OCI-LY7 (cell line): ENCODE results near the gene PTPN9. TPM values are rescaled to one million over a fixed set of nuclear protein-coding genes. Genes with fewer than 3 reads are reported as not detected.

Experiments used
- BruUV-seq: library from RNA; stranded (reverse); fragments of 400-500 nt; replicated peaks from 2 replicates; lab custom pipeline; 2021; lab: Mats Ljungman, UMichigan
- CTCF ChIA-PET: fragments of 300-600 bp; sonication (Branson Sonifier 250); formaldehyde crosslinking; loops from one replicate; lab custom pipeline; 2022; ENCODE audit warnings: antibody characterized with exemption; ENCODE audit not compliant: unreplicated experiment; lab: Charles Lee
- POLR2A ChIA-PET: fragments of 300-600 bp; sonication (Branson Sonifier 250); formaldehyde crosslinking; loops from one replicate; lab custom pipeline; 2022; ENCODE audit warnings: antibody characterized with exemption; lab: Charles Lee
- DNase-seq: peaks from one replicate; pipeline ENCODE4 v3.0.0-alpha.2; 2015; ENCODE audit warnings: low spot score
- H2AFZ ChIP-seq: fragments of 200-600 bp; sonication (generic), shearing (Covaris generic); 2 replicates; pipeline ENCODE4 v1.6.1; 2014; ENCODE audit warnings: mild to moderate bottlenecking, antibody characterized with exemption, low read length, moderate library complexity
- H3K27ac ChIP-seq: fragments of 200-600 bp; sonication (generic); 2 replicates; pipeline ENCODE4 v1.5.1; 2014; ENCODE audit warnings: mixed run types, low read depth, mild to moderate bottlenecking, moderate library complexity, low read length, inconsistent platforms; ENCODE audit not compliant: poor library complexity, severe bottlenecking
- H3K36me3 ChIP-seq: fragments of 200-600 bp; sonication (generic); 2 replicates; pipeline ENCODE4 v1.6.1; 2014; ENCODE audit warnings: mild to moderate bottlenecking, antibody characterized with exemption, low read length, moderate library complexity, mixed read lengths; ENCODE audit not compliant: insufficient read depth
- H3K4me1 ChIP-seq: fragments of 200-600 bp; sonication (generic); 2 replicates; pipeline ENCODE4 v1.5.1; 2014; ENCODE audit warnings: mild to moderate bottlenecking, low read length; ENCODE audit not compliant: insufficient read depth, poor library complexity, severe bottlenecking
- H3K4me2 ChIP-seq: fragments of 200-600 bp; sonication (generic); 2 replicates; pipeline ENCODE4 v1.6.1; 2014; ENCODE audit warnings: mild to moderate bottlenecking, low read length
- H3K4me3 ChIP-seq: fragments of 200-600 bp; sonication (generic); 2 replicates; pipeline ENCODE4 v1.5.1; 2014; ENCODE audit warnings: mild to moderate bottlenecking, low read depth, low read length; ENCODE audit not compliant: poor library complexity, severe bottlenecking
- H3K79me2 ChIP-seq: fragments of 200-600 bp; sonication (generic); 2 replicates; pipeline ENCODE4 v1.6.1; 2016; ENCODE audit warnings: low read depth, mild to moderate bottlenecking, low read length, moderate library complexity, mixed read lengths; ENCODE audit not compliant: insufficient read depth
- H3K9me2 ChIP-seq: fragments of 200-600 bp; sonication (generic); 2 replicates; pipeline ENCODE4 v1.6.1; 2016; ENCODE audit warnings: mild to moderate bottlenecking, low read length, mixed read lengths; ENCODE audit not compliant: insufficient read depth
- H3K9me3 ChIP-seq: fragments of 200-600 bp; sonication (generic); 2 replicates; pipeline ENCODE4 v1.6.1; 2014; ENCODE audit warnings: mild to moderate bottlenecking, mixed run types, low read length, mixed read lengths
- H4K20me1 ChIP-seq: fragments of 200-600 bp; sonication (generic); 2 replicates; pipeline ENCODE4 v1.6.1; 2014; ENCODE audit warnings: mild to moderate bottlenecking, antibody characterized with exemption, low read length, moderate library complexity, mixed read lengths; ENCODE audit not compliant: insufficient read depth
- EZH2phosphoT487 ChIP-seq: fragments of 200-600 bp; sonication (generic); IDR thresholded peaks from 2 replicates; pipeline ENCODE4 v1.6.1; 2018; ENCODE audit warnings: low read depth, borderline replicate concordance, mild to moderate bottlenecking, mixed run types, antibody characterized with exemption, low read length, moderate library complexity, mixed read lengths
- intact Hi-C: fragments of 100-400 bp; cut with micrococcal nuclease; formaldehyde crosslinking; loops from one replicate; pipeline ENCODE4 v1.10.0; 2022; ENCODE audit not compliant: unreplicated experiment
- total RNA-seq, 2 experiments: library from RNA; depleted of rRNA in 1 of 2; stranded (reverse); fragments of >200 nt in 1 of 2; shearing (Covaris generic) in 1 of 2; gene quantifications; 2 replicates each; pipeline ENCODE4 v1.2.3, GENCODE V29; 2014 to 2022
- TF ChIP-seq, protein P1 (sequence below): fragments of 200-600 bp; sonication (generic); conservative IDR thresholded peaks from 2 replicates; pipeline ENCODE4 v1.5.1; 2014; ENCODE audit warnings: mild to moderate bottlenecking, antibody characterized with exemption, low read length, moderate library complexity, mixed read lengths

PTPN9 gene
- total RNA-seq, 2 experiments from 2014 or later = 16.5 to 38.5 TPM

DNA sequence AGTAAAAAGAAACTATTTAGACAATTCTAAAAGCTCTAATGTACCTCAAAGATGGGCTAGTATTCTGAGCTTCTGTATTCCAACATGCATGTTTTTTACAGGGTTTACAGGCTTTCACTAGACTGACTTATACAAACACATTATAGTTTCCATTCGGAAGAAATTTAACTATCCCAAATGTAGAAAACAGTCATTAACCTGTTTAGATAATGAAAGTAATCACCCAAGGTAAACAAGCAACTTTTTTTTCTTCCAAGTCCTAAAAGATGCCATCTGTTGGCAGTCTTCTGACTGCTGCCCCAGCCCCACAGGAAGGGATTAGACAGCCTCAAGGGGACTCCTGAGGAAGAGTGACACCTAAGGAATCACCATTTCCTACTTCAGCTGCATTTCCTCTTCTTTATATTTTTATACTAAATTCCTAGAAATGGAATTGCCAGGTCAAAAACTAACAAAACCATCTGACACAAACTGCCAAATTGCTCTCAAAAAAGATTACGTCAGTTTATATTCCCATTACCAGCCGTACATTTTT is 153.1 kb downstream of the PTPN9 start:
- Histone ChIP-seq H3K9me2 (no peaks in the 10 kb centered on the region), H4K20me1 (0 out of 2 replicates have a peak, but pooled peaks cover 7% of the 10 kb centered on the region), H3K4me2 (no peak overlapping the region), H3K79me2 (peaks cover 19% of the 10 kb centered on the region), H3K4me1 (no peaks in the 10 kb centered on the region), H2AFZ (no peak overlapping the region), H3K9me3 (no peaks in the 10 kb centered on the region), H3K4me3 (no peak overlapping the region), H3K27ac (no peak overlapping the region), H3K36me3 (peaks cover 86% of the 10 kb centered on the region)
- POLR2A ChIA-PET = no interaction called here
- TF ChIP-seq EZH2phosphoT487 = no peak
- TF ChIP-seq, protein P1, sequence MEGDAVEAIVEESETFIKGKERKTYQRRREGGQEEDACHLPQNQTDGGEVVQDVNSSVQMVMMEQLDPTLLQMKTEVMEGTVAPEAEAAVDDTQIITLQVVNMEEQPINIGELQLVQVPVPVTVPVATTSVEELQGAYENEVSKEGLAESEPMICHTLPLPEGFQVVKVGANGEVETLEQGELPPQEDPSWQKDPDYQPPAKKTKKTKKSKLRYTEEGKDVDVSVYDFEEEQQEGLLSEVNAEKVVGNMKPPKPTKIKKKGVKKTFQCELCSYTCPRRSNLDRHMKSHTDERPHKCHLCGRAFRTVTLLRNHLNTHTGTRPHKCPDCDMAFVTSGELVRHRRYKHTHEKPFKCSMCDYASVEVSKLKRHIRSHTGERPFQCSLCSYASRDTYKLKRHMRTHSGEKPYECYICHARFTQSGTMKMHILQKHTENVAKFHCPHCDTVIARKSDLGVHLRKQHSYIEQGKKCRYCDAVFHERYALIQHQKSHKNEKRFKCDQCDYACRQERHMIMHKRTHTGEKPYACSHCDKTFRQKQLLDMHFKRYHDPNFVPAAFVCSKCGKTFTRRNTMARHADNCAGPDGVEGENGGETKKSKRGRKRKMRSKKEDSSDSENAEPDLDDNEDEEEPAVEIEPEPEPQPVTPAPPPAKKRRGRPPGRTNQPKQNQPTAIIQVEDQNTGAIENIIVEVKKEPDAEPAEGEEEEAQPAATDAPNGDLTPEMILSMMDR = no peak
- TSS peak; percentile 2 for BruUV-seq
- no peak for DNase-seq
- intact Hi-C loops = no loop called here
- CTCF ChIA-PET = no interaction called here

DNA sequence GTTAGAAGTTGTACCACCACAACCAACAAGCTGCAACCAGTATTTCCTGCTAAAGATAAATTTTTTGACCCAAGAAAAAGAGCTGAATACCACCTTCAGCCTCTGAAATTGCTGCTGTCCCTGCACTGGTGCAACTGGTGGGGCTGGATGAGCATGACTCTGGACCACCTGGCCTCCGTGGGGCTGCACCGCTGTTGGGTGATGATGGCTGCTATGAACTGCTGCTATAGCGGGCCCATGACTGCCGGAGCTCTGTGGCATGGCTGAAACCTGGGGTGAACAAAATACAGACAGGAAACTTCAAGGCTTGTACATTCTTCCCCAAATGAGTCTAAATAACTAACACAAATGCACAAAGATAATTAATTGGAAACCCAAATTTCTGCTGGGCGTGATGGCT is 156.6 kb downstream of the PTPN9 start:
- Histone ChIP-seq H3K79me2 (peaks cover 7% of the 10 kb centered on the region; the same call in 1 of the 2 replicates), H3K4me1 (no peaks in the 10 kb centered on the region), H3K4me2 (no peak overlapping the region), H3K36me3 (peaks cover 89% of the 10 kb centered on the region), H3K9me3 (no peaks in the 10 kb centered on the region), H2AFZ (no peak overlapping the region), H3K4me3 (no peak overlapping the region), H4K20me1 (no peaks in the 10 kb centered on the region), H3K9me2 (no peaks in the 10 kb centered on the region), H3K27ac (no peak overlapping the region)
- intact Hi-C loops = no loop called here
- no peak for TF ChIP-seq EZH2phosphoT487
- TF ChIP-seq, protein P1 = no peak
- no TSS peak for BruUV-seq
- POLR2A ChIA-PET = interaction anchor here (0.6 to 1.3 kb wide), 2 partner anchors 9 to 21 kb away, joined by 3 to 6 read pairs; no protein-coding TSS in a partner anchor
- DNase-seq = no peak
- CTCF ChIA-PET = no interaction called here

DNA sequence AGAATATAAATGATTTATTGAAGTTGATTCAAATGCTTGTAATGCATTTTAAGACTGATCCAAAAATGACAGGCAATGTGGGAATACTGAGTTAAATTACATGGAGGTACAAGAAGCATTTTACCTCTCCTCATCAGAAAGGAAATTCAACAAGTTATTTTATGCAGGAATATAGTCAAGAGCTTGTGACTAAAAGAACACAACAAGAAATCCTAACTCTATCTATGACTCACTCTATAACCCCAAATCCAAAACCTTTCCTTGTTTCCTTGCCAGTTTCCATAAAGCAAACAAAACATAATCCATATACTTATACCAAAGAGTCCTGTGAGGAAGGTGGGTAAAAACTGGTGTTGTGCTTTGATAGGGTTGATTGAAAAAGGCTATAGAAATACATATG is 158.4 kb downstream of the PTPN9 start:
- H3K4me1 ChIP-seq = no peaks in the 10 kb centered on the region
- intact Hi-C loops = no loop called here
- no peaks in the 10 kb centered on the region for H3K9me2 ChIP-seq
- H3K27ac ChIP-seq = no peak overlapping the region
- 0 out of 2 replicates have a peak, but pooled peaks cover 4% of the 10 kb centered on the region for H3K79me2 ChIP-seq
- POLR2A ChIA-PET = no interaction called here
- CTCF ChIA-PET = no interaction called here
- H3K4me2 ChIP-seq = no peak overlapping the region
- H4K20me1 ChIP-seq = no peaks in the 10 kb centered on the region
- no peak for TF ChIP-seq EZH2phosphoT487
- H3K4me3 ChIP-seq = no peak overlapping the region
- peaks cover 71% of the 10 kb centered on the region for H3K36me3 ChIP-seq
- H3K9me3 ChIP-seq = no peaks in the 10 kb centered on the region
- DNase-seq = no peak
- BruUV-seq = TSS peak; percentile 14
- no peak overlapping the region for H2AFZ ChIP-seq
